Adipocyte (in vitro differentiated cells): ENCODE data around the gene SSC4D.
"Not testable (repeated sequence)": the region's sequence is repeated elsewhere in the genome, so short reads cannot be mapped to it uniquely, and the experiment has no call there.

ENCODE experiments used
- DNase-seq: peaks from one replicate; pipeline ENCODE4 v3.0.0-alpha.2; 2015; ENCODE audit warnings: low read depth
- H3K27me3 ChIP-seq: replicated peaks from 2 replicates; pipeline ENCODE4 v1.7.0; 2013; ENCODE audit warnings: mild to moderate bottlenecking, low read length, moderate library complexity; ENCODE audit not compliant: control insufficient read depth, insufficient read depth
- H3K36me3 ChIP-seq: 2 replicates; pipeline ENCODE4 v1.7.0; 2013; ENCODE audit warnings: low read length, mild to moderate bottlenecking, moderate library complexity; ENCODE audit not compliant: control insufficient read depth, insufficient read depth, severe bottlenecking
- H3K4me1 ChIP-seq: 2 replicates; pipeline ENCODE4 v1.7.0; 2013; ENCODE audit warnings: mild to moderate bottlenecking, low read length, moderate library complexity; ENCODE audit not compliant: control insufficient read depth, insufficient read depth
- H3K4me3 ChIP-seq: 2 replicates; pipeline ENCODE4 v1.7.0; 2013; ENCODE audit warnings: mild to moderate bottlenecking, low read length, moderate library complexity
- H3K9ac ChIP-seq: 2 replicates; pipeline ENCODE4 v1.7.0; 2013; ENCODE audit warnings: mild to moderate bottlenecking, low read length, moderate library complexity
- H3K9me3 ChIP-seq: 2 replicates; pipeline ENCODE4 v1.7.0; 2013; ENCODE audit warnings: mild to moderate bottlenecking, low read length, moderate library complexity; ENCODE audit not compliant: control insufficient read depth

SSC4D gene

GRCh38 chr7:76409537-76409936, at the start of gene SSC4D:
TSS of gene SSC4D (minus strand) at chr7:76409697. CDS start at chr7:76404439, 5,258 bp downstream.
- Histone ChIP-seq H3K27me3 (peaks cover 3% of the 10 kb centered on the region), H3K9ac (no peak within 1 kb of the TSS), H3K4me1 (no peaks in the 10 kb centered on the region), H3K4me3 (no peak within 1 kb of the TSS), H3K9me3 (no peaks in the 10 kb centered on the region), H3K36me3 (no peaks in the 10 kb centered on the region)
- no peak for DNase-seq

DNA sequence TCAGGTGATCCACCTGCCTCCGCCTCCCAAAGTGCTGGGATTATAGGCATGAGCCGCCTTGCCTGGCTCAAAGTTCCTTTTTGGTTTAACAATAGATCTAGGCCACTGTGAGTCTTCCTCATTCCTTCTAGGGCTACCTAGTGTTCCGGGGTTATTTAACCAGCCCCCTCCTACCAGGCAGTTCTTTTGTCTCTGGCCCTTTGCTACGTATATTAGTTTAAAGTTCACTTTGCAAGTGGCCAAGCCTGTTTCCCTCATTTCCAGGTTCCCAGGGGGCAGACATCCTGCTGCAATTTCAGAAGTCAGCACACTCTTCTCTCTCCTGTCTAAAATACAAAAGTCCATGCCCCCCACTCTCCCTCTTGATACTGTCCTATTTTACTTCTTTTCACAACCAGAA, 49.0 kb upstream of the SSC4D start:
- H3K4me1 ChIP-seq, H3K9me3 ChIP-seq, DNase-seq, H3K4me3 ChIP-seq, H3K9ac ChIP-seq, H3K27me3 ChIP-seq, H3K36me3 ChIP-seq: not testable (repeated sequence)

DNA sequence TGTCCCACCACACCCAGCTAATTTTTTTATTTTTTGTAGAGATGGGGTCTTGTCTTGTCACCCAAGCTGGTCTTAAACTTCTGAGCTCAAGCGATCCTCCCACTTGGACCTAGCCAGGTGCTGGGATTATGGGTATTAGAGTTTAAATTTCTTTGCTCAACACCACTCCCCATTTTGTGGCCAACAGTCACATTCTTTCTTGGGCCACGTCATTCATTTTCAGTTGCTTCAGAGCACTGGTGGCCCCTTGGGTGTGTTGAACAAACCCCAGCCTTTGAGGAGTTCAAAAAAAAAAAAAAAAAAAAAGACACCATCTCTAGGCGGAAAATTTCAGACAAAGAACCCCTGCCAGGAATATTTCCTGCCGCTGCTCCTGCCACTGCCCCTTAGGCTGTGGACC, 47.5 kb upstream of the SSC4D start:
- not testable (repeated sequence) for H3K27me3 ChIP-seq, H3K36me3 ChIP-seq, H3K4me3 ChIP-seq, DNase-seq, H3K9ac ChIP-seq, H3K9me3 ChIP-seq, H3K4me1 ChIP-seq

GRCh38 chr7:76445577-76446008, 36.1 kb upstream of the SSC4D start:
- DNase-seq = peak; percentile 39
- H3K36me3 ChIP-seq, H3K27me3 ChIP-seq, H3K9ac ChIP-seq, H3K4me3 ChIP-seq, H3K9me3 ChIP-seq, H3K4me1 ChIP-seq: not testable (repeated sequence)

DNA sequence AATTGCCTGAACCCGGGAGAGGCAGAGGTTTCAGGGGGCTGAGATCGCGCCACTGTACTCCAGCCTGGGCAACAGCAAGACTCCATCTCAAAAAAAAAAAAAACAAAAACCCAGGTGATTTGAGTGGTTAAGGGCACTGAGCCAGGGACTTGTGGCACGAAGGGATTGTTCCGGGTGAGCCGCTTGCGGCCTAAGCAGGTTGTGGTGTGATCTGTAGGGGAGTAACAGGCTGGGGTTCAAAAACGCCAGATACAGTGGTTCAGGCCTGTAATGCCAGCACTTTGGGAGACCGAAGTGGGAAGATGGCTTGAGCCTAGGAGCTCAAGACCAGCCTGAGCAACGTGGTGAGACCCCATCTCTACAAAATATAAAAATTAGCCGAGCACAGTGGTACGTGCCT, 34.3 kb upstream of the SSC4D start:
- not testable (repeated sequence) for H3K9ac ChIP-seq, DNase-seq, H3K27me3 ChIP-seq, H3K9me3 ChIP-seq, H3K4me3 ChIP-seq, H3K4me1 ChIP-seq, H3K36me3 ChIP-seq

DNA sequence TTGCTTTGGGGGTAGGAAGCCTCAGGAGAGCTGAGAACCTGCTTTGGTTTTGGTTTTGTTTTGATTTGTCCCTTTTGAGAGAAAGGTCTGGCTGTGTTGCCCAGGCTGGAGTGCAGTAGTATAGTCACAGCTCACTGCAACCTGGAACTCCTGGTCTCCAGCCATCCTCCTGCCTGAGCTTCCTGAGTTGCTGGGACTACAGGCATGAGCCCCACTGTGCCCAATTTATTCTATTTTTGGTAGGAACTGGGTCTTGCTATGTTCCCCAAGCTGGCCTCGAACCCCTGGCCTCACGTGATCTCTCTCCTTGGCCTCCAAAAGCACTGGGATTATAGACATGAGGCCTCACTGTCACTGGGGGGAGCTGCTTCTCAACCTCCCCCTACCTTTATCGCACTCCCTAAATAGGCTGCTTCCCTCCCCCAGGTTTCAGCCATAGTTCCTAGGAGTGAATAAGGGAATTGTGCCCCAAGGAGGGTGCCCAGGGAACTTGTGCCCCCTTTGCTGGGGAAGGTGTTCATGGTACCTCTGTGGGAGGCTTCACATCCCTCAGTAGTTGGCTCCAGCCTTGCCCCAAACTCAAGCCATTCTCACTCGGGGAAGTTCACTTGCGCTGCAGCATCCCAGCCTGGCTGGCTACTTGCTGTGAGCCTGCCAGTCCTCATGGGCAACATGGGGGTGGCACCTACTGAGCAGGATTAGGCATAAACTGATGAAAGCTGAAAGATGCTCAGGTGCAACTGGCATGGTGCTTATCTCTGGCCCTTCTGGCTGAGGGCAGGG, 33.4 kb upstream of the SSC4D start:
- H3K4me3 ChIP-seq, H3K36me3 ChIP-seq, H3K9me3 ChIP-seq, H3K4me1 ChIP-seq, H3K9ac ChIP-seq, H3K27me3 ChIP-seq, DNase-seq: not testable (repeated sequence)

- not testable (repeated sequence) for H3K9me3 ChIP-seq, H3K4me1 ChIP-seq, H3K4me3 ChIP-seq, H3K36me3 ChIP-seq, DNase-seq, H3K9ac ChIP-seq, H3K27me3 ChIP-seq
These were observed 32.3 kb upstream of the SSC4D start for GRCh38 chr7:76441792-76442191.

- not testable (repeated sequence) for DNase-seq, H3K9me3 ChIP-seq, H3K4me3 ChIP-seq
These were observed 30.9 kb upstream of the SSC4D start for GRCh38 chr7:76440404-76440803.

DNA sequence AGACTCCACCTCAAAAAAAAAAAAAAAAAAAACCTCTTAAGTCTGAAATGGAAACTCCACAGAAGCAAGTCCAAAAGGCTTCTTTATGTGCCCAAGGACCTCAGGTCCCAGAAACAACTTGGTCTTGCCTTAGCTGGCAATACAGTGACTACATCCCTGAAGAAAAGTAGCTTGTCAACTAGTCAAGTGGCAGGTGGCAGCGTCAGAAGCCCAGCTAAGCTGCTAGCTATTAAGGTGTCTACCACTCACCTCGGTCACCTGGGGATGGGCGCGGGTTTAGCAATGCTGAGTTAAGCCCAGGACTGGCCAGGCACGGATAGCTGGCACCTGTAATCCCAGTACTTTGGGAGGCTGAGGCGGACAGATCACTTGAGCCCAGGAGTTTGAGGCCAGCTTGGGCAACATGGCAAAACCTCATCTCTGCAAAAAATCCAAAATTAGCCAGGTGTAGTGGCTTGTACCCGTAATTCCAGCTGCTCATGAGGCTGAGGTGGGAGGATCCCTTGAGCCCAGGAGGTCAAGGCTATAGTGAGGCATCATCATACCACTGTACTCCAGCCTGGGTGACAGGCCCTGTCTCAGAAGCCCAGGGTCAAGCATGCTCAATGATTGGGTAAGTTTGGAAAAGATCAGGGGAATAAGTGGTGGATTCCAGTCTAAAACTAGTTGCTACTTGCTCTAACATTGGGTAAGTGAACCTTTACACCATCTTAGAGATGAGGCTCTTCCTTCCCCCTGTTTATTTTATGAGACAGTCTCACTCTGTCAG, 29.8 kb upstream of the SSC4D start:
- not testable (repeated sequence) for H3K4me1 ChIP-seq, DNase-seq, H3K36me3 ChIP-seq, H3K27me3 ChIP-seq, H3K9me3 ChIP-seq, H3K9ac ChIP-seq, H3K4me3 ChIP-seq

More at GRCh38 chr7:76440404-76440803, 30.9 kb upstream of the SSC4D start:
- H3K36me3 ChIP-seq, H3K4me1 ChIP-seq, H3K9ac ChIP-seq, H3K27me3 ChIP-seq: not testable (repeated sequence)

DNA sequence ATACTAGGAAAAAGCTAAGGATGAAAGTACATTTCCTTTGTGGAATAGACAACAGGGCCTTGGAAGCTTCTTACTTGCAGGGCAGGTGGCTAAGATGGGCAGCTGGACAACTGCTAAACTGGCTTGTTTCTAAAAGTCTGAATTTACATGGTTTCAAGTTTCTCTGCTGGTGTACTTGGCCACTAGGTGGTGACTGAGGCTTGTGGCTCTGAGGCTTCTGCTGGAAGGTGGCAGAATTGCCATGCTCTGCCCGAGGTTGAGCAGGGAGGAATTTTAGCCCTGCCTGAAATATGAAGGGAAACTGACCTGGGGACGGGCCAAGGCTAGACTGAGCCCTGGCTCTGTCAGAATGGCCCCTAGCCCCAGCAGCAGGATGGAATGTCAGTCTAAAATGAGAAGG, 28.4 kb upstream of the SSC4D start:
- not testable (repeated sequence) for H3K4me1 ChIP-seq, H3K27me3 ChIP-seq, H3K9ac ChIP-seq, H3K4me3 ChIP-seq, H3K9me3 ChIP-seq, H3K36me3 ChIP-seq
- peak; percentile 90 for DNase-seq

GRCh38 chr7:76430836-76431235, 21.3 kb upstream of the SSC4D start:
- no peaks in the 10 kb centered on the region for H3K27me3 ChIP-seq
- no peaks in the 10 kb centered on the region for H3K4me1 ChIP-seq
- H3K9me3 ChIP-seq = no peaks in the 10 kb centered on the region
- no peak overlapping the region for H3K4me3 ChIP-seq
- H3K36me3 ChIP-seq = no peaks in the 10 kb centered on the region
- DNase-seq = no peak
- H3K9ac ChIP-seq = no peak overlapping the region
